Keratinocyte (primary cell): ENCODE data around the gene ADGRL3. TPM values are rescaled to one million over a fixed set of nuclear protein-coding genes. Genes with fewer than 3 reads are reported as not detected.

ENCODE experiments used
- DNase-seq: peaks from one replicate; pipeline ENCODE4 v3.0.0-alpha.2; 2011; ENCODE audit warnings: low read depth, missing footprints, low spot score
- FAIRE-seq: peaks from 2 replicates; lab custom pipeline; 2011; peaks lifted over from hg19 to GRCh38; lab: Jason Lieb, UNC
- H2AFZ ChIP-seq: 2 replicates; pipeline ENCODE4 v1.6.0; 2012; ENCODE audit warnings: low read length, control low read depth, inconsistent platforms; ENCODE audit not compliant: control insufficient read depth
- H3K27ac ChIP-seq: 2 replicates; pipeline ENCODE4 v1.5.1; 2011; ENCODE audit warnings: low read length; ENCODE audit not compliant: control insufficient read depth, insufficient read depth
- H3K27me3 ChIP-seq: 3 replicates; pipeline ENCODE4 v1.6.0; 2011; ENCODE audit warnings: low read length; ENCODE audit not compliant: control insufficient read depth, insufficient read depth; ENCODE audit errors: extremely low read depth
- H3K36me3 ChIP-seq, 2 experiments: 2 replicates in 1 of 2; 3 replicates in 1 of 2; pipeline ENCODE4 v1.5.1; 2011; ENCODE audit warnings: low read length in 2 of 2, mild to moderate bottlenecking in 1 of 2; ENCODE audit not compliant: control insufficient read depth in 2 of 2, insufficient read depth in 2 of 2; ENCODE audit errors: extremely low read depth in 1 of 2
- H3K4me1 ChIP-seq: 3 replicates; pipeline ENCODE4 v1.5.1; 2011; ENCODE audit warnings: low read length; ENCODE audit not compliant: control insufficient read depth, insufficient read depth; ENCODE audit errors: extremely low read depth
- H3K4me2 ChIP-seq: 3 replicates; pipeline ENCODE4 v1.6.0; 2011; ENCODE audit warnings: low read depth, low read length; ENCODE audit not compliant: control insufficient read depth, insufficient read depth; ENCODE audit errors: extremely low read depth
- H3K4me3 ChIP-seq, 3 experiments: fragments of 200-600 bp in 1 of 3; sonication (generic) in 1 of 3; 2 replicates in 2 of 3; 3 replicates in 1 of 3; pipeline ENCODE4 v1.5.1; 2011 to 2016; ENCODE audit warnings: low read length in 3 of 3, mild to moderate bottlenecking in 3 of 3, control low read depth in 2 of 3, inconsistent platforms in 1 of 3, low read depth in 1 of 3, mixed read lengths in 1 of 3, mixed run types in 1 of 3, moderate library complexity in 1 of 3; ENCODE audit not compliant: control insufficient read depth in 2 of 3, insufficient read depth in 2 of 3; ENCODE audit errors: extremely low read depth in 1 of 3
- H3K79me2 ChIP-seq: 2 replicates; pipeline ENCODE4 v1.6.0; 2012; ENCODE audit warnings: low read length; ENCODE audit not compliant: control insufficient read depth, insufficient read depth
- H3K9ac ChIP-seq: 3 replicates; pipeline ENCODE4 v1.6.0; 2011; ENCODE audit warnings: low read length; ENCODE audit not compliant: control insufficient read depth, insufficient read depth; ENCODE audit errors: extremely low read depth
- H3K9me1 ChIP-seq: 3 replicates; pipeline ENCODE4 v1.6.0; 2011; ENCODE audit warnings: low read length; ENCODE audit not compliant: control insufficient read depth, insufficient read depth; ENCODE audit errors: extremely low read depth
- H3K9me3 ChIP-seq: 2 replicates; pipeline ENCODE4 v1.5.1; 2012; ENCODE audit warnings: low read depth, low read length; ENCODE audit not compliant: control insufficient read depth
- H4K20me1 ChIP-seq: 3 replicates; pipeline ENCODE4 v1.6.0; 2011; ENCODE audit warnings: low read length; ENCODE audit not compliant: control insufficient read depth, insufficient read depth; ENCODE audit errors: extremely low read depth
- EZH2 ChIP-seq: IDR thresholded peaks from one replicate; pipeline ENCODE4 v1.6.1; 2012; ENCODE audit warnings: inconsistent platforms, mild to moderate bottlenecking, low read length, moderate library complexity
- dilution Hi-C: fragments of 300-500 bp; cut with MboI; formaldehyde crosslinking; loops from one replicate; pipeline ENCODE4 v1.7.0; 2020; ENCODE audit warnings: low sequenced_read_pairs; ENCODE audit not compliant: extremely low pct_ligation_motif_present
- polyA plus RNA-seq, 5 experiments: library from polyadenylated mRNA; depleted of rRNA in 3 of 5; stranded (reverse) in 3 of 5; stranded (forward) in 1 of 5; unstranded in 1 of 5; fragments of >200 nt; gene quantifications; 1 replicate in 1 of 5; 2 replicates in 3 of 5; 3 replicates in 1 of 5; pipeline versions ENCODE4 v1.2.1 to v1.2.3, GENCODE V29; 2011 to 2012; ENCODE audit warnings: missing spikeins in 2 of 5, low read depth in 1 of 5, low replicate concordance in 1 of 5
- TF ChIP-seq, protein P1 (sequence below), 3 experiments: IDR thresholded peaks in 1 of 3; conservative IDR thresholded peaks in 1 of 3; optimal IDR thresholded peaks in 1 of 3; 2 replicates in 2 of 3; 3 replicates in 1 of 3; pipeline versions ENCODE3 to v1.5.1; 2011; ENCODE audit warnings: low read length in 3 of 3, mild to moderate bottlenecking in 3 of 3, moderate library complexity in 2 of 3, control low read depth in 1 of 3, inconsistent platforms in 1 of 3; ENCODE audit not compliant: insufficient read depth in 2 of 3; ENCODE audit errors: extremely low read depth in 1 of 3

ADGRL3 gene
- polyA plus RNA-seq, 1 donor (not counting 4 experiments of a cell fraction or from before 2014, with no cell fraction given) = 0.18 TPM

DNA sequence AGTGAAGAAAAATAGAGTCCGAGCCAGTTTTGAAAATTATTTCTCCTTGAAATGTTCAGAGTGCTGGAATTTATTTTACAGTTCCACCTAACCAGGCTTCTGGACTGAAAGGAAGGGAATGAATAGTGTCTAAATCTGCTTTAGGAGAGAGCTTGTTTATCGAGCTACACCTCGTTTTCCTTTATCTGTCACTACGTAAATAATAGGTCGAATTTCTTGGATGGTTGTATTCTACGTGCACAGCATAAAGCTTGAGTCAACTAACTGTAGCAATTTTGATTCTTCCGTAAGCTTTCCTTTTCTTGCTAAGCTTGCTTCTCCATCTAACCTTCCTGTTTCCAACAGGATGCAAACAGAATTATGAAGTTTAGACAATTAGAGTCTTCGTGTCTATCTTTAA lies 48.6 kb downstream of the ADGRL3 start:
- Histone ChIP-seq H3K9me3 (no peaks in the 10 kb centered on the region), H3K9ac (no peak overlapping the region), H3K79me2 (no peaks in the 10 kb centered on the region), H3K27me3 (no peaks in the 10 kb centered on the region), H3K9me1 (no peaks in the 10 kb centered on the region), H3K36me3 (no peaks in the 10 kb centered on the region), H3K4me3 (no peak overlapping the region), H3K4me1 (peaks cover 8% of the 10 kb centered on the region), H4K20me1 (no peaks in the 10 kb centered on the region), H2AFZ (no peak overlapping the region), H3K27ac (no peak overlapping the region), H3K4me2 (no peak overlapping the region)
- dilution Hi-C loops = no loop called here
- DNase-seq = no peak
- TF ChIP-seq EZH2 = no peak
- TF ChIP-seq, protein P1, sequence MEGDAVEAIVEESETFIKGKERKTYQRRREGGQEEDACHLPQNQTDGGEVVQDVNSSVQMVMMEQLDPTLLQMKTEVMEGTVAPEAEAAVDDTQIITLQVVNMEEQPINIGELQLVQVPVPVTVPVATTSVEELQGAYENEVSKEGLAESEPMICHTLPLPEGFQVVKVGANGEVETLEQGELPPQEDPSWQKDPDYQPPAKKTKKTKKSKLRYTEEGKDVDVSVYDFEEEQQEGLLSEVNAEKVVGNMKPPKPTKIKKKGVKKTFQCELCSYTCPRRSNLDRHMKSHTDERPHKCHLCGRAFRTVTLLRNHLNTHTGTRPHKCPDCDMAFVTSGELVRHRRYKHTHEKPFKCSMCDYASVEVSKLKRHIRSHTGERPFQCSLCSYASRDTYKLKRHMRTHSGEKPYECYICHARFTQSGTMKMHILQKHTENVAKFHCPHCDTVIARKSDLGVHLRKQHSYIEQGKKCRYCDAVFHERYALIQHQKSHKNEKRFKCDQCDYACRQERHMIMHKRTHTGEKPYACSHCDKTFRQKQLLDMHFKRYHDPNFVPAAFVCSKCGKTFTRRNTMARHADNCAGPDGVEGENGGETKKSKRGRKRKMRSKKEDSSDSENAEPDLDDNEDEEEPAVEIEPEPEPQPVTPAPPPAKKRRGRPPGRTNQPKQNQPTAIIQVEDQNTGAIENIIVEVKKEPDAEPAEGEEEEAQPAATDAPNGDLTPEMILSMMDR (optimal IDR thresholded peaks at IDR 0.05 in 1 of 3, IDR thresholded peaks at IDR 0.05 in 1 of 3, conservative IDR thresholded peaks at IDR 0.05 in 1 of 3; ENCODE audit: extremely low read depth in 1 of 3, insufficient read depth in 2 of 3, low read length in 3 of 3) = no peak
- no peak for FAIRE-seq

- H3K36me3 ChIP-seq = no peaks in the 10 kb centered on the region
- no peaks in the 10 kb centered on the region for H3K79me2 ChIP-seq
- FAIRE-seq = no peak
- H2AFZ ChIP-seq = no peak overlapping the region
- no peaks in the 10 kb centered on the region for H3K9me3 ChIP-seq
- dilution Hi-C loops = no loop called here
- no peak overlapping the region for H3K27ac ChIP-seq
- no peak overlapping the region for H3K4me2 ChIP-seq
- TF ChIP-seq, protein P1 (optimal IDR thresholded peaks at IDR 0.05 in 1 of 3, IDR thresholded peaks at IDR 0.05 in 1 of 3, conservative IDR thresholded peaks at IDR 0.05 in 1 of 3; ENCODE audit: extremely low read depth in 1 of 3, insufficient read depth in 2 of 3, low read length in 3 of 3) = no peak
- TF ChIP-seq EZH2 = no peak
- no peaks in the 10 kb centered on the region for H3K27me3 ChIP-seq
- no peak overlapping the region for H3K9ac ChIP-seq
- DNase-seq = no peak
- H3K4me1 ChIP-seq = peaks cover 18% of the 10 kb centered on the region
- H3K4me3 ChIP-seq = no peak overlapping the region
- no peaks in the 10 kb centered on the region for H3K9me1 ChIP-seq
- no peaks in the 10 kb centered on the region for H4K20me1 ChIP-seq
Measured at GRCh38 chr4:61251129-61251528, 51.0 kb downstream of the ADGRL3 start.
